Keratinocyte (primary cell): ENCODE results near the gene TCERG1L. TPM values are rescaled to one million over a fixed set of nuclear protein-coding genes. Genes with fewer than 3 reads are reported as not detected.

Experiments used
- DNase-seq: peaks from one replicate; pipeline ENCODE4 v3.0.0-alpha.2; 2011; ENCODE audit warnings: low read depth, missing footprints, low spot score
- FAIRE-seq: peaks from 2 replicates; lab custom pipeline; 2011; peaks lifted over from hg19 to GRCh38; lab: Jason Lieb, UNC
- H2AFZ ChIP-seq: 2 replicates; pipeline ENCODE4 v1.6.0; 2012; ENCODE audit warnings: low read length, control low read depth, inconsistent platforms; ENCODE audit not compliant: control insufficient read depth
- H3K27ac ChIP-seq: 2 replicates; pipeline ENCODE4 v1.5.1; 2011; ENCODE audit warnings: low read length; ENCODE audit not compliant: control insufficient read depth, insufficient read depth
- H3K27me3 ChIP-seq: 3 replicates; pipeline ENCODE4 v1.6.0; 2011; ENCODE audit warnings: low read length; ENCODE audit not compliant: control insufficient read depth, insufficient read depth; ENCODE audit errors: extremely low read depth
- H3K36me3 ChIP-seq, 2 experiments: 2 replicates in 1 of 2; 3 replicates in 1 of 2; pipeline ENCODE4 v1.5.1; 2011; ENCODE audit warnings: low read length in 2 of 2, mild to moderate bottlenecking in 1 of 2; ENCODE audit not compliant: control insufficient read depth in 2 of 2, insufficient read depth in 2 of 2; ENCODE audit errors: extremely low read depth in 1 of 2
- H3K4me1 ChIP-seq: 3 replicates; pipeline ENCODE4 v1.5.1; 2011; ENCODE audit warnings: low read length; ENCODE audit not compliant: control insufficient read depth, insufficient read depth; ENCODE audit errors: extremely low read depth
- H3K4me2 ChIP-seq: 3 replicates; pipeline ENCODE4 v1.6.0; 2011; ENCODE audit warnings: low read depth, low read length; ENCODE audit not compliant: control insufficient read depth, insufficient read depth; ENCODE audit errors: extremely low read depth
- H3K4me3 ChIP-seq, 3 experiments: fragments of 200-600 bp in 1 of 3; sonication (generic) in 1 of 3; 2 replicates in 2 of 3; 3 replicates in 1 of 3; pipeline ENCODE4 v1.5.1; 2011 to 2016; ENCODE audit warnings: low read length in 3 of 3, mild to moderate bottlenecking in 3 of 3, control low read depth in 2 of 3, inconsistent platforms in 1 of 3, low read depth in 1 of 3, mixed read lengths in 1 of 3, mixed run types in 1 of 3, moderate library complexity in 1 of 3; ENCODE audit not compliant: control insufficient read depth in 2 of 3, insufficient read depth in 2 of 3; ENCODE audit errors: extremely low read depth in 1 of 3
- H3K79me2 ChIP-seq: 2 replicates; pipeline ENCODE4 v1.6.0; 2012; ENCODE audit warnings: low read length; ENCODE audit not compliant: control insufficient read depth, insufficient read depth
- H3K9ac ChIP-seq: 3 replicates; pipeline ENCODE4 v1.6.0; 2011; ENCODE audit warnings: low read length; ENCODE audit not compliant: control insufficient read depth, insufficient read depth; ENCODE audit errors: extremely low read depth
- H3K9me1 ChIP-seq: 3 replicates; pipeline ENCODE4 v1.6.0; 2011; ENCODE audit warnings: low read length; ENCODE audit not compliant: control insufficient read depth, insufficient read depth; ENCODE audit errors: extremely low read depth
- H3K9me3 ChIP-seq: 2 replicates; pipeline ENCODE4 v1.5.1; 2012; ENCODE audit warnings: low read depth, low read length; ENCODE audit not compliant: control insufficient read depth
- H4K20me1 ChIP-seq: 3 replicates; pipeline ENCODE4 v1.6.0; 2011; ENCODE audit warnings: low read length; ENCODE audit not compliant: control insufficient read depth, insufficient read depth; ENCODE audit errors: extremely low read depth
- EZH2 ChIP-seq: IDR thresholded peaks from one replicate; pipeline ENCODE4 v1.6.1; 2012; ENCODE audit warnings: inconsistent platforms, mild to moderate bottlenecking, low read length, moderate library complexity
- dilution Hi-C: fragments of 300-500 bp; cut with MboI; formaldehyde crosslinking; loops from one replicate; pipeline ENCODE4 v1.7.0; 2020; ENCODE audit warnings: low sequenced_read_pairs; ENCODE audit not compliant: extremely low pct_ligation_motif_present
- polyA plus RNA-seq, 5 experiments: library from polyadenylated mRNA; depleted of rRNA in 3 of 5; stranded (reverse) in 3 of 5; stranded (forward) in 1 of 5; unstranded in 1 of 5; fragments of >200 nt; gene quantifications; 1 replicate in 1 of 5; 2 replicates in 3 of 5; 3 replicates in 1 of 5; pipeline versions ENCODE4 v1.2.1 to v1.2.3, GENCODE V29; 2011 to 2012; ENCODE audit warnings: missing spikeins in 2 of 5, low read depth in 1 of 5, low replicate concordance in 1 of 5
- TF ChIP-seq, protein P1 (sequence below), 3 experiments: IDR thresholded peaks in 1 of 3; conservative IDR thresholded peaks in 1 of 3; optimal IDR thresholded peaks in 1 of 3; 2 replicates in 2 of 3; 3 replicates in 1 of 3; pipeline versions ENCODE3 to v1.5.1; 2011; ENCODE audit warnings: low read length in 3 of 3, mild to moderate bottlenecking in 3 of 3, moderate library complexity in 2 of 3, control low read depth in 1 of 3, inconsistent platforms in 1 of 3; ENCODE audit not compliant: insufficient read depth in 2 of 3; ENCODE audit errors: extremely low read depth in 1 of 3

Gene TCERG1L
- polyA plus RNA-seq, 1 donor (not counting 4 experiments of a cell fraction or from before 2014, with no cell fraction given): not detected

DNA sequence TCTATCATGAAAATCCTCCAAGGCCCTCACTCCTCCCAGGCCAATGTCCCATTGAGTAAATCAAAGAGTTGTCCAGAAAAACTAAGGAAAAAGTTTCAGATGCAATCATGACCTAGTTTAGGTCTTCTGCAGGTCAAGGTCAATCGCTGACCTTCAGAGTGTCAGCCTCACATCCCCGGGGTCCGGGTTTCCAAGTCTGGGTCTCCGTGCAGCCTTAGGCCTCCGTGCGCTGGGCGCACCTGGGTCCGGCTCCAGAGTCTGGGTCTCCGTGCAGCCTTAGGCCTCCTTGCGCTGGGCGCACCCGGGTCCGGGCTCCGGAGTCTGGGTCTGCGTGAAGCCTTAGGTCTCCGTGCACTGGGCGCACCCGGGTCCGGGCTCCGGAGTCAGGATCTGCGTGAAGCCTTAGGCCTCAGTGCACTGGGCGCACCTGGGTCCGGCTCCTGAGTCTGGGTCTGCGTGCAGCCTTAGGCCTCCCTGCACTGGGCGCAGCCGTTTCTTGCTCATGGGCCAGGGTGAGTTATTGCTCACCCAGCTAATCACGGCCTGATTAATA lies 236.2 kb downstream of the TCERG1L start:
- Histone ChIP-seq H3K9me1 (no peaks in the 10 kb centered on the region), H3K4me3 (no peak overlapping the region), H3K4me1 (no peaks in the 10 kb centered on the region), H2AFZ (no peak overlapping the region), H3K36me3 (no peaks in the 10 kb centered on the region), H3K79me2 (no peaks in the 10 kb centered on the region), H3K4me2 (no peak overlapping the region), H3K27me3 (no peaks in the 10 kb centered on the region), H4K20me1 (no peaks in the 10 kb centered on the region), H3K9me3 (peaks cover 26% of the 10 kb centered on the region), H3K9ac (no peak overlapping the region), H3K27ac (no peak overlapping the region)
- dilution Hi-C loops: no loop called here
- DNase-seq (no peak), FAIRE-seq (no peak)
- TF ChIP-seq, protein P1, sequence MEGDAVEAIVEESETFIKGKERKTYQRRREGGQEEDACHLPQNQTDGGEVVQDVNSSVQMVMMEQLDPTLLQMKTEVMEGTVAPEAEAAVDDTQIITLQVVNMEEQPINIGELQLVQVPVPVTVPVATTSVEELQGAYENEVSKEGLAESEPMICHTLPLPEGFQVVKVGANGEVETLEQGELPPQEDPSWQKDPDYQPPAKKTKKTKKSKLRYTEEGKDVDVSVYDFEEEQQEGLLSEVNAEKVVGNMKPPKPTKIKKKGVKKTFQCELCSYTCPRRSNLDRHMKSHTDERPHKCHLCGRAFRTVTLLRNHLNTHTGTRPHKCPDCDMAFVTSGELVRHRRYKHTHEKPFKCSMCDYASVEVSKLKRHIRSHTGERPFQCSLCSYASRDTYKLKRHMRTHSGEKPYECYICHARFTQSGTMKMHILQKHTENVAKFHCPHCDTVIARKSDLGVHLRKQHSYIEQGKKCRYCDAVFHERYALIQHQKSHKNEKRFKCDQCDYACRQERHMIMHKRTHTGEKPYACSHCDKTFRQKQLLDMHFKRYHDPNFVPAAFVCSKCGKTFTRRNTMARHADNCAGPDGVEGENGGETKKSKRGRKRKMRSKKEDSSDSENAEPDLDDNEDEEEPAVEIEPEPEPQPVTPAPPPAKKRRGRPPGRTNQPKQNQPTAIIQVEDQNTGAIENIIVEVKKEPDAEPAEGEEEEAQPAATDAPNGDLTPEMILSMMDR (optimal IDR thresholded peaks at IDR 0.05 in 1 of 3, IDR thresholded peaks at IDR 0.05 in 1 of 3, conservative IDR thresholded peaks at IDR 0.05 in 1 of 3; ENCODE audit: extremely low read depth in 1 of 3, insufficient read depth in 2 of 3, low read length in 3 of 3): no peak
- TF ChIP-seq EZH2: no peak

DNA sequence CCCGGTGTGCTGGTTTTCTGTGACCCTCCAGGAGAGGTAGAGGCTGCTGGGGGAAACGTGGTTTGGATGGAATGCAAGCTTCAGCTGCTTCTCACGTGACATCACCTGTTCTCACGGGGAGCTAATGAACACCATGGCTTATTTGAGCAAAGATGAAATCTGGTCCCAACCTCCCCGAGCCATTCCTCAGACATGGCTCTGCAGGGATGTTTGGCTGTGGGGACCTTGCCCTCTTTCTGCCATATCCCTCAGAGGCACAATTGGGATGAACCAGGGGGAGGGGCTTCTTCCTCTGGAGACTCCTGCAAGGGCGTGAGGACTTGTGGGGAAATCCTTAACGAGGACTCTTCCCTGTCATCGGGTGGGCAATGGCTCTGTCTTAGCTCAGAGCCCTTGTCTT lies 236.8 kb downstream of the TCERG1L start:
- no peaks in the 10 kb centered on the region for H3K4me1 ChIP-seq
- H3K9me1 ChIP-seq: no peaks in the 10 kb centered on the region
- H3K9me3 ChIP-seq: peaks cover 26% of the 10 kb centered on the region
- H3K36me3 ChIP-seq: no peaks in the 10 kb centered on the region
- H3K4me2 ChIP-seq: no peak overlapping the region
- no peaks in the 10 kb centered on the region for H3K27me3 ChIP-seq
- H3K9ac ChIP-seq: no peak overlapping the region
- H2AFZ ChIP-seq: no peak overlapping the region
- FAIRE-seq (no peak), DNase-seq (no peak)
- dilution Hi-C loops: no loop called here
- H3K27ac ChIP-seq: no peak overlapping the region
- no peak overlapping the region for H3K4me3 ChIP-seq
- no peaks in the 10 kb centered on the region for H3K79me2 ChIP-seq
- TF ChIP-seq EZH2: no peak
- TF ChIP-seq, protein P1 (optimal IDR thresholded peaks at IDR 0.05 in 1 of 3, IDR thresholded peaks at IDR 0.05 in 1 of 3, conservative IDR thresholded peaks at IDR 0.05 in 1 of 3; ENCODE audit: extremely low read depth in 1 of 3, insufficient read depth in 2 of 3, low read length in 3 of 3): no peak
- H4K20me1 ChIP-seq: no peaks in the 10 kb centered on the region
